Panc1 (cell line): ENCODE data around the gene MACROD2. TPM values are rescaled to one million over a fixed set of nuclear protein-coding genes. Genes with fewer than 3 reads are reported as not detected.

Experiments
- ATAC-seq: fragments of 200-7000 bp; cut with Tn5 transposase; 2 replicates; pipeline ENCODE4 v1.9.1; 2020; ENCODE audit warnings: mild to moderate bottlenecking, moderate library complexity
- BruUV-seq: library from RNA; stranded (reverse); fragments of 400-500 nt; replicated peaks from 2 replicates; lab custom pipeline; 2021; lab: Mats Ljungman, UMichigan
- CTCF ChIA-PET: fragments of 300-600 bp; sonication (Branson Sonifier 250); formaldehyde crosslinking; loops from one replicate; lab custom pipeline; 2022; ENCODE audit warnings: antibody characterized with exemption; lab: Charles Lee
- POLR2A ChIA-PET: fragments of 300-600 bp; sonication (Branson Sonifier 250); formaldehyde crosslinking; loops from one replicate; lab custom pipeline; 2022; ENCODE audit warnings: antibody characterized with exemption; lab: Charles Lee
- DNase-seq: peaks from one replicate; pipeline ENCODE4 v3.0.0-alpha.2; 2010; ENCODE audit warnings: low read depth, low spot score
- H3K27ac ChIP-seq: 2 replicates; pipeline ENCODE4 v1.5.1; 2011; ENCODE audit warnings: mild to moderate bottlenecking, low read length, inconsistent platforms
- H3K27me3 ChIP-seq: fragments of 200-500 bp; sonication (Bioruptor generic); 2 replicates; pipeline ENCODE4 v1.6.0; 2014; ENCODE audit warnings: low read length, inconsistent platforms; ENCODE audit not compliant: control insufficient read depth, insufficient read depth
- H3K36me3 ChIP-seq: fragments of 200-500 bp; sonication (Bioruptor generic); 2 replicates; pipeline ENCODE4 v1.5.1; 2014; ENCODE audit warnings: inconsistent platforms, mild to moderate bottlenecking, low read length, moderate library complexity; ENCODE audit not compliant: control insufficient read depth, insufficient read depth
- H3K4me1 ChIP-seq: 2 replicates; pipeline ENCODE4 v1.5.1; 2011; ENCODE audit warnings: inconsistent platforms, mild to moderate bottlenecking, low read length, moderate library complexity; ENCODE audit not compliant: control insufficient read depth, insufficient read depth
- H3K4me3 ChIP-seq, 2 experiments: 2 replicates each; pipeline ENCODE4 v1.5.1; 2011 to 2012; ENCODE audit warnings: low read depth in 2 of 2, low read length in 2 of 2, mild to moderate bottlenecking in 2 of 2, inconsistent platforms in 1 of 2, moderate library complexity in 1 of 2
- H3K9me3 ChIP-seq: fragments of 200-500 bp; sonication (Bioruptor generic); 2 replicates; pipeline ENCODE4 v1.5.1; 2014; ENCODE audit warnings: low read depth, mild to moderate bottlenecking, inconsistent platforms, low read length, moderate library complexity; ENCODE audit not compliant: control insufficient read depth, insufficient read depth
- CTCF ChIP-seq: fragments of 450-650 bp; IDR thresholded peaks from 2 replicates; pipeline ENCODE4 v1.5.1; 2017; ENCODE audit warnings: mild to moderate bottlenecking
- POLR2AphosphoS5 ChIP-seq: IDR thresholded peaks from 2 replicates; pipeline ENCODE4 v1.6.1; 2012; ENCODE audit warnings: mild to moderate bottlenecking, low read depth, low read length, moderate library complexity
- REST ChIP-seq, 2 experiments: IDR thresholded peaks; 2 replicates each; pipeline ENCODE4 v1.6.1; 2011 to 2012; ENCODE audit warnings: low read depth in 2 of 2, control low read depth in 1 of 2, low read length in 1 of 2, mild to moderate bottlenecking in 1 of 2, moderate library complexity in 1 of 2; ENCODE audit not compliant: insufficient read depth in 1 of 2
- SIN3A ChIP-seq: IDR thresholded peaks from 2 replicates; pipeline ENCODE4 v1.6.1; 2012; ENCODE audit warnings: low read depth, mild to moderate bottlenecking, low read length, moderate library complexity, borderline replicate concordance; ENCODE audit not compliant: insufficient read depth
- TCF7L2 ChIP-seq: IDR thresholded peaks from 2 replicates; pipeline ENCODE4 v1.6.1; 2011; ENCODE audit warnings: mild to moderate bottlenecking, low read depth, low read length, inconsistent platforms
- in situ Hi-C: cut with HindIII; loops from 2 replicates; pipeline ENCODE4 v1.10.0; 2016; ENCODE audit warnings: low sequenced_read_pairs, low pct_unique_long_range_greater_than_20kb
- intact Hi-C: fragments of 100-400 bp; cut with micrococcal nuclease; formaldehyde crosslinking; loops from one replicate; pipeline ENCODE4 v1.10.0; 2022; ENCODE audit not compliant: unreplicated experiment
- total RNA-seq: library from RNA; stranded (reverse); gene quantifications from one replicate; pipeline ENCODE4 v1.2.1, GENCODE V29; 2021; ENCODE audit not compliant: unreplicated experiment

Gene MACROD2
- total RNA-seq, 1 experiment from 2014 or later = 1.2 TPM

GRCh38 chr20:15637546-15637945, 1642.2 kb downstream of the MACROD2 start:
- in situ Hi-C loops = no loop called here
- Histone ChIP-seq H3K36me3 (no peaks in the 10 kb centered on the region), H3K9me3 (no peaks in the 10 kb centered on the region), H3K27me3 (no peaks in the 10 kb centered on the region), H3K4me1 (no peaks in the 10 kb centered on the region), H3K27ac (no peak overlapping the region), H3K4me3 (no peak overlapping the region)
- ATAC-seq (no peak), DNase-seq (no peak)
- TF ChIP-seq POLR2AphosphoS5 (no peak), SIN3A (no peak), CTCF (no peak), REST (IDR thresholded peaks at IDR 0.05; ENCODE audit: insufficient read depth in 1 of 2, low read depth in 2 of 2, low read length in 1 of 2) (no peak), TCF7L2 (no peak)
- intact Hi-C loops = no loop called here
- POLR2A ChIA-PET = no interaction called here
- no TSS peak for BruUV-seq
- CTCF ChIA-PET = no interaction called here

GRCh38 chr20:15637950-15638754, 1642.8 kb downstream of the MACROD2 start:
- intact Hi-C loops (no loop called here), in situ Hi-C loops (no loop called here)
- TF ChIP-seq CTCF = no peak
- TF ChIP-seq SIN3A = no peak
- TF ChIP-seq TCF7L2 = no peak
- no peak for TF ChIP-seq POLR2AphosphoS5
- no peak for TF ChIP-seq REST (IDR thresholded peaks at IDR 0.05; ENCODE audit: insufficient read depth in 1 of 2, low read depth in 2 of 2, low read length in 1 of 2)
- no peaks in the 10 kb centered on the region for H3K27me3 ChIP-seq
- no peak overlapping the region for H3K27ac ChIP-seq
- H3K4me1 ChIP-seq = no peaks in the 10 kb centered on the region
- DNase-seq (no peak), ATAC-seq (no peak)
- ChIA-PET CTCF (no interaction called here), POLR2A (no interaction called here)
- no peak overlapping the region for H3K4me3 ChIP-seq
- H3K9me3 ChIP-seq = no peaks in the 10 kb centered on the region
- no TSS peak for BruUV-seq
- H3K36me3 ChIP-seq = no peaks in the 10 kb centered on the region
